NCI-H510A (cell line): Measurements from ENCODE around the gene MIA2.

ENCODE experiments used
- DNase-seq: peaks from one replicate; lab custom pipeline; 2025; lab: John Stamatoyannopoulos, UW

Gene MIA2

DNA sequence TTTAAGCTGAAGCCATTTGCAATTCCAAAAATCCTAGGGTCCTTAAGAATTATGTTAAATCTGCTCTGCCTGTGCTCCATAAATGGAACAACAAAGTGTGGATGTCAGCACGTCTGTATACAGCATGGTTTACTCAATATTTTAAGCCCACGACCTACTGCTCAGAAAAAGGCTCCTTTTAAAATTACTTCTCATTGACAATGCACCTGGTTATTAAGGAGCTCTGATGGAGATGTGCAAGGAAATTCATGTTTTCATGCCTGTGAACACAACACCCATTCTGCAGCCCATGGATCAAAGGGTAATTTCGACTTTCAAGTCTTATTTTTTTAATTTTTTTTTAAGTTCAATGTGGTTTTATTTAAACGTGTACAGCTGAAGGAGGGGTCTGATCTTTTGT lies 150.5 kb downstream of the MIA2 start:
- DNase-seq, result no peak

DNA sequence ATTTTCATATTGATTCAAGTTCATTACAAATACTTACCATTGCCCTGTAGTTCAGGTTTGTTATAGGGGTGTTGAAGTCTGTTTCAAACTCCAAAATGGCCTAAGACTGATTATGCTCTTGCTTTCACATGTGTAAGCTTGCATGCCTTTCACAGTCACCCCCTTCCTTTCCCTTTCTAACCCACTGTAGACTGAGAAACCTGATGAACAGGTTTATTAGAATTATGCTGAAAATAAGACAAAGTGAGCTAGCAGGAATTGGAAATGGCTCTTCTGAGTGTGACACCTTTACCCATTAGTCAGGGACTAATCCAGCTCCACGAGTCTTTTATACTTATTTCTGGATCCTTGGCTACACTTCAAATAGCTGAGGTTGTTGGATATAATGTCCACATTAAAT lies 159.6 kb downstream of the MIA2 start:
- no peak for DNase-seq

DNA sequence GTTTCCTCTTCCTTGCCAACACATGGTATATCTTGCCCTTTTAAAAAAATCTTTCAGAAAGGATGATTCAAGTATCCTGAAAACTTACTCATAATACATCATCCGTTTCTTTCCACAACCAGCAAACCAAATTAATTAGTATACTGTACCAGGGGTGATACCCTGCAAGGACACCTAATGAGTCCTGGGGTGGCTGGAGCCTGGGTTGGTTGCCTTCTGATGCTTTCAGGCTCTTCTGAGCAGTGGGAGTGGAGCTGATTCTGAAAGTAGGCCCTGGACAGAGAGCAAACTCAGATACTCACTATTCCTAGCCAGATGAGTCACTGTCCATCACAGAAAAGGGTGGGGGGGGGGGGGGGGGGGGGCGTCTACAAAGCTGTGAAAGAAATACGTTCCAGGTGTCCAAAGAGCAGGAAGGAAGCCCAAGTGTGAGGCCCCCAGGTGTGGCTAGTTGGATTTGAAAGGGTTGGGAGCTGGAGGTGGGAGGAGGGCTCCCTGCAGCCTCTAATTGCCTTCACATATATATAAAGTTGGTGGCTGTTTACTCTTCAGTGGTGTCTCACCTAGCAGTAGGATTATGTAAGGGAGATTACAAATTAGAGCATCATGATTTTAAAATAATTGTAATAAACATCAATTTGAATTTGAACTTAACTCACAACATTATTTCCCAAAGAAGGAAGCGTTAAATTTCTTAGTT lies 162.0 kb downstream of the MIA2 start:
- no peak for DNase-seq

DNA sequence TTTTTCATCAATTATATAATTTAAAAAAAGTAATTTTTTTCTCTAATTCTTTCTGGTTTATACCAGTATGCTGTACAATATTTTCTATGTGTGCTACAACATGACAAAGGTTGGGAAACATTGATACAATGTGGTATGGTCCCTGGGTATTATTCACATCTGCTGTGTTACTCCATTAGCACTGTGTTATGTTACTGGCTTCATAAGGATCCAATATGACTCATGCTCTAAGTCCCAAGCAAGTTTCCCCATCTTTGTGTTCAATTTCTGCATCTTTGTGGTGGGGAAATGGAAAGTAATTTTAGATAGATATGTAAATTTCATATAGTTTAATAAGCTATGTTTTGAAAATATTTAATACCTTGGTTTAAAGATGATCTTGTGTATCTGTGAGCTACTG lies 162.7 kb downstream of the MIA2 start:
- DNase-seq, result no peak

DNA sequence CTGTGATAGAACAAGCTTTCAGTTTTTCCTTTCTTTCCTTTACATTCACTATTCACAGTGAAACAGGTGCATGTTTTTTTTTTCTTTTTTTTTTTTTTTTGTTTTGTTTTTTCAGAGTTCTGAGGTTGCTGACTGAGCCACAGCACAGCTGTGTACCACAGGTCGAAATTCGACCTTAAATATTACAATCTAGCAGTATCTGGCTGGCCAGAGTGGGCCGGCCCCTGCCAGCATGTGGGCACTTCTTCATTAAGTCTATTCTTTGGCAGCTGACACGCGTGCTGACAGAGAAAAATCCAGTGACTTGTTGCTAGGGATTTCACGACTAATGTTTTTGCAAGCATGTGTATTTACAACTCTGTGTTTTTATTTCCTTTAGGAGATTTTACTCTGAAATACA lies 164.7 kb downstream of the MIA2 start:
- DNase-seq, result no peak

DNA sequence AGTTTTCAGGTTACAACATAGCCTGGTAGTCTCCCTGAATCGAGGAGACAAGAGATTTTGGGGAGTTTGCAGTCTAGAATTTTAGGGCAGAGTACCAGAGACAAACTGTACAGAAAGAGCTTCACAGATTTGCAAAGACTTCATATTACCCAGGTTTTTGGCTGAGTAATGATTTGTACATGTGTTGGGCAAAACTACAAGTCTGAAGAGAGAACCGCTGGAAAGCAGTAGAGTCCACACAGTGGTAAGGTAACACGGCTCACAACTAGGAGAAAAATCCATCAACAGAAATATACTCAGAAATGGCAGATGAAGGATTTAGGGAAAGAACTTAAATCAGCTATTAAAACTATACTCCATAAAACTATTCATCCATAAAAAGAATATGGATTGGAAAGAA lies 172.8 kb downstream of the MIA2 start:
- DNase-seq, result no peak

DNA sequence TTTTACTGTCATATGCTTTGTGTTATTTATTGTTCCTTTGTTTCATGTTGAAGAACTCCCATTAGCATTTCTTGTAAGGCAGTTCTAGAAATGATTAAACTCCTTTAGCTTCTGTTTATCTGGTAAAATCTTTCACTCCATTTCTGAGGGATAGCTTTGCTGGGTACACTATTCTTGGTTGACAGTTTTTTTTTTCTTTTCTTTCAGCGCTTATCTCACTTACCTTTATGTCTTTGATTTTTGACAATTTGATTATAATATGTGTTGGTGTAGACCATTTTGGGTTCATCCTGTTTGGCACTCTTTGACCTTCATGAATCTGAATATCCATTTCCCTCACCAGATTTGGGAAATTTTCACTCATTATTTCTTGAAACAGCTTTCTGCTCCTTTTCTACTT lies 182.4 kb downstream of the MIA2 start:
- DNase-seq, result no peak

DNA sequence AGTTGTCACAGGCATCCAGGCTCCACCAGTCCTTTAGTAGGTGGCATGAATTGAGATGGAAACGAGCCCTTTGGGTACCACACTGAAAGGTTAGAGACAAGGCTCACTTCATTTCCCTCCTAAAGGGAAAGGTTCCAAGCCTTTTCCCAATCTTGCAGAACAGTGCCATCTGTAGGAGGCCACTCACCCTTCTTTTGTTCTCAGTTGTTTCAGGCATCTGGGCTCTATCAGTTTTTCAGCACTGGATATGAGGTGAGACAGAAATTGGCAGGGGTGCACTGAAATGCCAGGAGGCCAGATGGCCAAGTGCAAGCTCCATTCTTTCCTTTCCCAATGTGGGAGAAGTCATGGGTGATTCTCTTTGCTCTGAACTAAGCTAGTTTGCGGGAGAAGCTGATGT lies 183.3 kb downstream of the MIA2 start:
- no peak for DNase-seq

DNA sequence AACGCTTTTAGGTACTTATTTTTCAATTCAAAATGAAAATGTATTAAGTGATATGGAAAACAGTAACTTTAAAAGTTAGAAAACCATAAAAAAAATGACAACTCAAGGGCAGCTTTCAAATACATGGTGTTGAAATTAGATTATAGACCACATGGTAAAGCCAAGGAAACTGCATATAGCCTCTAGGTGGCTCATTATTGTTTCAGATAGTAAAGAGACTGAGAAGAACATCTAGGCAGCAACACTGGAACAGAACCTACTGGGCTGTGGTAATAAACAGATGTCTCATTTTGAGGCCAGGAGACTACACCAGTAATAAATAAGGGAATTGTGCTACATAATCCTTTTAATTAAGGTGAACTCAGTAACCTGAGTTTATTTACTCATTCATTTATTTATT lies 185.6 kb downstream of the MIA2 start:
- no peak for DNase-seq

DNA sequence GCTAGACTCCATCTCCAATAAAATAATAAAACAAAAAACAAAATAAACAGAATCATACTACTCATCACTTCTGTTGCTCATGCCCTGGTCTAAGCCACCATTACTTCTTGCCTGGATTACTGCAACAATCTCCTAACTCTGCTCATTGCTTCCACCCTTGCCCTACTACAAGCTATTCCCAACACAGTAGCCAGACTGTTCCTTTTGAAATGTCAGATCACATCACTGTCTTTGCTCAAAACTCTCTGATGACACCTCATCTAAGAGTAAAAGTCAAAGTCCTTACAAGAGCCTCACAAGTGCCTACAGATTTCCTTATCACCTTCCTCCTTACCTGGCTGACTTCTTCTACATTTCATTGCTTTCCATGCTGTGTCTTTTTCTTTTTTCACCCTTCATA lies 188.5 kb downstream of the MIA2 start:
- no peak for DNase-seq

DNA sequence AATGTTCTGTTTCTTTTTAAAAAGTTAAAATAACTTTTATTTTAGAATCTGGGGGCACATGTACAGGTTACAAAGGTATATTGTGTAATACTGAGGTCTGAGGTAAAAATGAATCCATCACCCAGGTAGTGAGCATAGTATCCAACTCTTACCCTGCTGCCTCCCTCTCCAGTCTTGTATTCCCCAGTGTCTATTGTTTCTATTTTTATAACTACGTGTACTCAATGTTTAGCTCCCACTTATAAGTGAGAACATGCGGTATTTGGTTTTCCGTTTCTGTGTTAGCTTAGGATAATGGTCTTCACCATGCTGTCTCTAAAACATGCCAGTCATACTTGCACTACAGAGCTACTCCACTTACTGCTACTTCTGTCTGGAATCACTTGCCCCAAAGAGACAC lies 190.1 kb downstream of the MIA2 start:
- DNase-seq, result no peak

DNA sequence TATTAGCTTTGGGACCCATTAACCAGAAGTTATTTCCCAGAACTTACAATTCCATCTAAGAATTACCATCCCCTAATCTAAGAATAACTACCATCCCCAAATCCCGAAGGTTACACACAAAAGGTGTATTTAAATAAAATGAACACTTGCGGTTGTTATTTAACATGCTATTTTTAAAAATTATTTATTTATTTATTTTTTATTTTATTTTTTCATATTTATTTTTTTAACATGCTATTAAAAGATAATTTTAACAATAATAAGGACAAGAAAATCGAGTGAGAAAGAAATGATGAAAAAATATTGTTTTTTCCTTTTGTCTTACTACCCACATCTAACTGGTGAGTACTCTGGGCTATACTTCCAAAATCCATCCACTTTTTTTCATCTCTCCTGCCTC lies 192.2 kb downstream of the MIA2 start:
- DNase-seq, result no peak

DNA sequence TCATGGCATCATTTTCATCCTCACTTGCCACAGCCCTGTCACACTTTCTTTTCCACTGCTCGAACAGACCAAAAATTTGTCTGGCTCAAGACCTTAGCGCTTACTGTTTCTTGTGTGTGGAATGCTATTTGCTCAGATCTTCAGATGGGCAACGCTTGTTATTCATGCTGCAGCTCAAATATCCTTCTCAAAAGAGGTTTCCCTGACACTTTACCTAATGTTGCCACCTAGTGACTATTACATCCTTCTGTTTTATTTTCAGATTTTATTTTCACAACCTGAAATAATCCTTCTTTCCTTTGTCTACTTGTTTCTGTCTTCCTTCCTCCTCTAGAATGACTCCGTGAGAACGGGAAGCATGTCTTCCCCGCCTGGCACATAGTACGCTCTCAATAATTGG lies 192.9 kb downstream of the MIA2 start:
- no peak for DNase-seq

DNA sequence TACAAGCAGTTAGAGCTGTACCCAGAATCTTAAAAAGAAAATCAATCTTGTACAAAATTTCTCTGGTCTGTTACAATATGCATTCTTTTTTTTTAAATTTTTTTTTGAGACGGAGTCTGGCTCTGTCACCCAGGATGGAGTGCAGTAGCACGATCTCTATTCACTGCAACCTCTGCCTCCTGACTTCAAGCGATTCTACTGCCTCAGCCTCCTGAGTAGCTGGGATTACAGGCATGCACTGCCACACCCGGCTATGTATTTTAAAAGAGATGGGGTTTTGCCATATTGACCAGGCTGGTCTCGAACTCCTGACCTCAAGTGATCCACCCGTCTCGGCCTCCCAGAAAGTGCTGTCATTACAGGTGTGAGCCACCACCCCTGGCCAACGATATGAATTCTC lies 194.4 kb downstream of the MIA2 start:
- DNase-seq, result no peak

DNA sequence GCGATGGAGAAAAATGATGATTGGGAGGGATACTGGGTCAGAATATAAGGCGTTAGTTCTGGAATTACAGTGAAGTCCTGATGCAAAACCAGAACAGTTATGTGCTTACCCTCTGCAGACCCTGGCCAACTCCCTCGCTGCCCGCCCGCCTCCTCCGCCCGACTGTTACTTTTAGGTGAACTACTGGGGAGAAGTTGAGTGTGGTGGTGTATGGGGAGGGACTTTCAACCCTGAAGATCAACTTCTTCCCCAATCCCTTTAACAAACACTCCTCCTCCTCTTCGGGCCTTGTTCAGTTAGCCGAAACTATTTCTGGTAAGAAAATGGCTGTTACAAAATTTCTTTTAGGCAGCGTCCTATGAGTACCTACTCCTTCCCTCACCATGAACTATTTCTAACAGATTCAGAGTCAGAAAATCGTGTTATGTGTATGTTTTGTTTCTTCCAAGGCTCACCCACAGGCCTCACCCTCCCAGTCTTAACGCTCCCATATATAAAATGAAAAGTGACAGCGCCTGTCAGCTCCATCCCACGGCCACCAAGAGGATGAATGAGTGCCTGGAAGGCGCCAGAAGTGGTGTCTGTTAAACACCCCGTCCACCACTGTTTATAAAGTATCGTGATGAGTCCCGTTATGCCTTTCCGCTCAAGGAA lies 197.2 kb downstream of the MIA2 start:
- DNase-seq, result no peak

DNA sequence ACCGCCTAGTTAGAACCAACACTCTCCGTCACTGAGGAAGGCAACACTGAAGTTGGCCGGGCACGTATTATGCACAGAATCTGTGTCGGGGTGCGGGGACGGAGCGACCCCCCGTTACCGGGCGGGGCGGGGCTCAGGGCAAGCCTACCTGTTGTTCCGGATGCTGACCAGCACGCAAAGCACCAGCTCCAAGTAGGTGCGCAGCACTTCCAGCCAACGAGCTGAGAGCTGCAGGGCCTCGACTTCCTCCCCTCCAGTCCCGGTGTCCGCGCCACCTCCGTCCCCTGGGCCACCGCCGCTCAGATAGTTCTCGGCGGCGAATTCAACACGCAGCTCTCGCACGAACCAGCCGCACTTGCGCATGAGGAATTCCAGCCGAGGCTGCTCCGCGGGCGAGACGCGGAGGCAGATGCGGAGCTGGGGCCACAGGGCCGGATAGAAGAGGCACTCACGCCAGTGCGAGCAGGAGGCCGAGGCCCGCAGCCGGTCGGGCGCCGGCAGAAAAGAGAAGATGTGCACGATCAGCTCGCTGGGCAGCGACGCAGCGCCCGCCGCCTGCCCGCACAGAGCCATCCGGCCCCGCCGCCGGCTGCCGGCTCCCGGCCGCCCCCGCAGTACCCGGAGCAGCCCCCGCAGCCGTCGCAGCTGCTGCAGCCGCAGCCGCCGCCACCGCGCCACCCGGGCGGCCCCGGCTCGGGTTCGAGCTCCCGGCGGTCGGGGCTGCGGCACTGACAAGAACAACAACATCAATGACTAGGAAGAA lies 197.9 kb downstream of the MIA2 start:
- no peak for DNase-seq

DNA sequence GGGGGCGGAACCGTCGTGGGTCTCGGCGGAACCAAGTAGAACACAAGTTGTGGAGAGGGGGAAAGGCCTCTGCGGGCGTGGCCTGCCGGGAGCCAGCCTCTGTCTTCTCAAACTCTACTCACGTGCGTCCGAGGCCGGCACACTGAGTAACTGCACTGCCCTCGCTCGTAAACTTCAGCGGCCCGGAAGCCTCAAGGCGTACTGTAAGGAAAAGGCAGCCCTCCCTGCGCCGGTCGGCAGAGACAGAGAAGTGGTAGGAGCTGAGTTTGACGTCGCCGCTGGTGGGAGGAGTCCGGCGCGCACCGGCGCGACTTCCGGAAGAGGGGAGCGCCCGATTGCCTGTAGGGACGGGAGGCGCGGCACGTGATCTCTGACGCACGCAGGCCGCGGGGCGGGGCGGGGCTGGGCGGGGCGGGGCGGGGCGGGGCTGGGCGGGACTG lies 198.5 kb downstream of the MIA2 start, which contains the start of gene FBXO33:
FBXO33 (minus strand) TSS at position 255 of the 440 bp plus-strand sequence. CDS start 271 bp downstream, outside the sequence.
- DNase-seq, result peak; percentile 83

DNA sequence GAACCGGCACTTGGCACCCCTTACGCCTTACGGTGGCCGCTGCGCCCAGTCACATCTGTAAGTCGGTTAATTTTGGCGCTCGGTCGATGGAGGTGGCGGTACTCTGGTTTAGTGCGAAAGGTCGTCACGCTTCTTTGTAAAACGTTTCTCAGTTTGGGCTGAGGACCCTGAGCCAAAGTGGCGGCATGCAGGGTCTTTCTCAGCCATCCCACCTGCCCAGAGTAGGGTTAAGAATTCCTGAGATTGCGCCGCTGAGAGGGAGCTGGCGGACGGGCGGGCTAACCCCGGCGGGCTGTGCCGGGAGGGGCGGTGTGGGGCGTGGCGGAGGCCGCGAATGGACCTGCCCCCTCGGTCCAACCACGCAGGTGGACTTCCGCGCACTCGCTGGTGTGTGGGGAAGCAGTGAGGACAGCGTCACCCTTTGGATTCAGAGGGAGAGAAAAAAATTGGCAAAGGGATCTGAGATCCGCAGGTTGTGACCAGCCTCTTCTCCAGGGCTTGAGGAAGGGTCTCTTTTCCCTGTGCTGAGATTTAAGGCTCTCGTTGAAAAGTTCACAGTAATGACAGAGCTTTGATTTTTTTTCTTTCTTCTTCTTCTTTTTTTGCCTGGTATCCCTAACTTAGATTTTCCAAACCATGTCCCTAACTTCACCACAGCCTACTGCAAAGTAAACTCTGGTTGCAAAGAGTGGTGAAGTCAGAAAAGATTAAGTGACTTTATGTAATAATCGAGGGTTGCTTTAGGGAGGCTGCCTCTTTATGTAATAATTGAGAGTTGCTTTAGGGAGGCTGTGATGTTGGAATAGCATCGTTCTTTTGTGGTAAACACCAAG lies 199.1 kb downstream of the MIA2 start:
- DNase-seq, result peak; percentile 77

DNA sequence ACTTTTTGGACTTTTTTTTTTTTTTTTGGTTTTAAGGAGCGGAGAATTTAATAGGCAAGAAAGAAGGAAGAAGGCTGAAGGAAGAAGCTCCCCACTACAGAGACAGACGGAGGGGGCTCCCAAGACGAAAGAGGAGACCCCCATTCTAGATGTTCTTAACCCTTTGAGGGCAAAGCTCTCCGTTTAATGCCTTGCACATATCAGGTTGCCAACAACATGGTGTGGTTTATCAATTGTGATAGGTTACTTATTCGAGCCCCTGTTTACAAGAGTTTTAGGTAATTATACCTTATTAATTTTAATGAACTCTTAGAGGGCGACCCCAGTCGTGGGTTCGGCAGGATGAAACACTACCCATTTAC lies 199.7 kb downstream of the MIA2 start:
- no peak for DNase-seq

DNA sequence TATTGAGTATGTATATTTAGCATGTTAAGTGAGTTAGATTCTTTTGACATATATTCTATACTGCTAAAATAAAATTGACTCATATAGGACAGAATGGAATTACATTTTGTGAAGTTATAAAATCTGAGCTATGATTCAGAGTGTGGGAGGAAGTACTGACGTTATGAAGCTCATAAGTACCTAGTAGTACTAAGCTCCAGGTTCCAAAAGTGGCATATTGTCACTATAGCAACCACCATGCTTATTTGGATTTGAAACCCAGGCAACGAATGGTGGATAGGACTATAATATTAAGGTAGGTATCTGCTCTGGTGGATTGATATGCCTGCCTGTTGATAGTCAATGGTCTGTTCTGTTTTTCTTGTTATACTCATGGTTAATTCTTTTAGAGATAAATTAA lies 200.7 kb downstream of the MIA2 start:
- DNase-seq, result no peak

DNA sequence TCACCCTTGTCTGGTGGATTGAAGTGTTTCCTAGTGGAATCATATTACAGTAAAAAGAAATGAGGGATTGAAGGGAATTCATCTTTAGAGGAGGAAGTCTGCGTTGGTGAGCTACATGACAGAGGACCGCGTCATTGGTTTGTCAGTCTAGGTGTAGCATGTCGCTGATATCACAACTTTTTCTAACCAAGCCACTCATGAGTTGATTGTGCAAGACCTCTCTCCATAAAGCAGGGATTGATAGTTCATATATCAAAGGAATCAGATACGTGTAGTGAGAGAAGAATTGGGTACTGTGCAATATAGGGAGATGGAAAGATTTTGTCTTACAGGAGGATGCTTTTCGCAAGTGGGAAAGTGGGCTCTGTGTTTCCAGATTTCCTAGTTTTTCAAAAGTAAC lies 201.5 kb downstream of the MIA2 start:
- no peak for DNase-seq
